ENCODE results near the gene CDK5RAP2.

CDK5RAP2 gene

DNA sequence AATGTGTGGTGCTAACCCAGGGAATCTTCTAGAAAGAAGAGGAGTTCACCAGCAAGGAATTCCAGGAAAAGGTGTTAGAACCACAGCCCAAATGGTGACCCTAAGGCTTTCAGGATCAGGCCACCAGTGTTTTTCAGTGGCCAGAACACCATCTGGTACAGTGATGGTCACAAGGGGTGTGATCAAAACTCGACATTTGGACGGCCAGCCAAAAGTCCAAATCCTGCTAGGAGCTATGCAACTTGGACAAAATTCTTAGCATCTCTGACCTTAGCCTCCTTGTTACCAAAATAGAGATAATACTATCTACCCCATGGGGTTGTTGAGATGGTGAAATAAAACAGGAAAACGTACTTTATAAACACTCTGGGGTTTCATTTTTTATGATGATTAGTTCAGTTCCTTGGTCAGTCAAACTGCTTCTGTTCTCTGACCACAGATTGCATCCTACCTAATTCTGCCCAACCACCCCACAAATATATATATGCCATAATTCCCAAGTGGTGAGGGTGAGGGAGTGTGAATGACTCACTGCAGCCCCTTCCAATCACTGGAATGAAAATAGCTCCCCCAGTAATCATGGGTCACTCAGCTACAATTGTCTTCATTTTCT, 210.3 kb downstream of the CDK5RAP2 start:
- Histone ChIP-seq H3F3A (ENCODE audit: low read depth) (no peaks in the 10 kb centered on the region), H3K79me2 (ENCODE audit: insufficient read depth, low read length) (no peaks in the 10 kb centered on the region), H3K4me1 (ENCODE audit: insufficient read depth, low read length, poor library complexity, severe bottlenecking) (no peaks in the 10 kb centered on the region), H3K9me3 (ENCODE audit: insufficient read depth, low read depth, low read length) (no peaks in the 10 kb centered on the region), H3K4me2 (ENCODE audit: low read depth, low read length, poor library complexity, severe bottlenecking) (no peak overlapping the region), H2AFZ (ENCODE audit: low read length) (no peak overlapping the region), H3K27me3 (ENCODE audit: insufficient read depth, low read length, poor library complexity, severe bottlenecking) (no peaks in the 10 kb centered on the region), H4K20me1 (ENCODE audit: insufficient read depth, low read length, poor library complexity, severe bottlenecking) (no peaks in the 10 kb centered on the region), H3K9me2 (replicated peaks; ENCODE audit: low read depth, low read length) (no peaks in the 10 kb centered on the region), H3K9ac (ENCODE audit: low read depth, low read length, poor library complexity, severe bottlenecking) (no peak overlapping the region), H3K4me3 (ENCODE audit: low read length, poor library complexity, severe bottlenecking) (no peak overlapping the region), H3K36me3 (ENCODE audit: insufficient read depth, low read length) (no peaks in the 10 kb centered on the region)
- TF ChIP-seq, protein P1, sequence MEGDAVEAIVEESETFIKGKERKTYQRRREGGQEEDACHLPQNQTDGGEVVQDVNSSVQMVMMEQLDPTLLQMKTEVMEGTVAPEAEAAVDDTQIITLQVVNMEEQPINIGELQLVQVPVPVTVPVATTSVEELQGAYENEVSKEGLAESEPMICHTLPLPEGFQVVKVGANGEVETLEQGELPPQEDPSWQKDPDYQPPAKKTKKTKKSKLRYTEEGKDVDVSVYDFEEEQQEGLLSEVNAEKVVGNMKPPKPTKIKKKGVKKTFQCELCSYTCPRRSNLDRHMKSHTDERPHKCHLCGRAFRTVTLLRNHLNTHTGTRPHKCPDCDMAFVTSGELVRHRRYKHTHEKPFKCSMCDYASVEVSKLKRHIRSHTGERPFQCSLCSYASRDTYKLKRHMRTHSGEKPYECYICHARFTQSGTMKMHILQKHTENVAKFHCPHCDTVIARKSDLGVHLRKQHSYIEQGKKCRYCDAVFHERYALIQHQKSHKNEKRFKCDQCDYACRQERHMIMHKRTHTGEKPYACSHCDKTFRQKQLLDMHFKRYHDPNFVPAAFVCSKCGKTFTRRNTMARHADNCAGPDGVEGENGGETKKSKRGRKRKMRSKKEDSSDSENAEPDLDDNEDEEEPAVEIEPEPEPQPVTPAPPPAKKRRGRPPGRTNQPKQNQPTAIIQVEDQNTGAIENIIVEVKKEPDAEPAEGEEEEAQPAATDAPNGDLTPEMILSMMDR (conservative IDR thresholded peaks at IDR 0.05; ENCODE audit: low read length) = no peak
- TF ChIP-seq EZH2phosphoT487 (IDR thresholded peaks at IDR 0.05; ENCODE audit: borderline replicate concordance) = no peak

DNA sequence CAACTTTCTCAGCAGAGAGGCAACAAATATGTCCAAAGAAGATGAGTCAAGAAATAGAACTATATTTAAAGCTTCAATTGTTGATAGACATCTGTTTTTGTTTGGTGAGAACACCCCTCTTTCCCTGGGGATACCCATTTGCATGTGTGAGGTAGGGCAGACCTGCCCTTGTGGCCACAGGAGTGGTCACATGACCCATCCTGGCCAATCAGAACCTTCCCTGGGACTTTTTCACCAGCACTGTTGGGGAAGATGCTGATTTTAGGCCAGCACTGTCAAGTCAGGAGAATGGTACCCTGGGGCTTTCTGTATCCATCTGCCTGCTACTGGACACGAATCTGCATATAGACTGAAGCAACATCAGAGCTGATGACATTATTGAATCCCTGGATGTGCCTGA, 211.2 kb downstream of the CDK5RAP2 start:
- Histone ChIP-seq H3F3A (ENCODE audit: low read depth) (no peaks in the 10 kb centered on the region), H3K9me2 (replicated peaks; ENCODE audit: low read depth, low read length) (no peaks in the 10 kb centered on the region), H3K4me2 (ENCODE audit: low read depth, low read length, poor library complexity, severe bottlenecking) (no peak overlapping the region), H3K79me2 (ENCODE audit: insufficient read depth, low read length) (no peaks in the 10 kb centered on the region), H3K9me3 (ENCODE audit: insufficient read depth, low read depth, low read length) (no peaks in the 10 kb centered on the region), H4K20me1 (ENCODE audit: insufficient read depth, low read length, poor library complexity, severe bottlenecking) (no peaks in the 10 kb centered on the region), H3K4me1 (ENCODE audit: insufficient read depth, low read length, poor library complexity, severe bottlenecking) (no peaks in the 10 kb centered on the region), H3K36me3 (ENCODE audit: insufficient read depth, low read length) (no peaks in the 10 kb centered on the region), H3K9ac (ENCODE audit: low read depth, low read length, poor library complexity, severe bottlenecking) (no peak overlapping the region), H3K4me3 (ENCODE audit: low read length, poor library complexity, severe bottlenecking) (no peak overlapping the region), H2AFZ (ENCODE audit: low read length) (no peak overlapping the region), H3K27me3 (ENCODE audit: insufficient read depth, low read length, poor library complexity, severe bottlenecking) (no peaks in the 10 kb centered on the region)
- TF ChIP-seq, protein P1 (conservative IDR thresholded peaks at IDR 0.05; ENCODE audit: low read length) = no peak
- TF ChIP-seq EZH2phosphoT487 (IDR thresholded peaks at IDR 0.05; ENCODE audit: borderline replicate concordance) = no peak

DNA sequence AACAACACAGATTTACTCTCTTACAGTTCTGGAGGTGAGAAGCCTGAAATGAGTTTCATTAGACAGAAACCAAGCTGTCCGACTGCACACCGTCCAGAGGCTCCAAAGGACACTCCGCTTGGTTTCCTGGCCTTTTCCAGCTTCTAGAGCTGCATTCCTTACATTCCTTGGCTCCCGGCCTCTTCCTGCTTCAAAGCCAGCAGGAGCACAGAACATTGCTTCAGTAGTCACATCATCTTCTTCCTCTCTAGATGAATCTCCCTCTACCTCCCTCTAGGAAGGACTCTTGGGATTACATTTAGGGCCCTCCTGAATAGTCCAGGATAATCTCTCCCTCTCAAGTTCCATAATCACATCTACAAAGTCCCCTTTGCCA, 213.3 kb downstream of the CDK5RAP2 start:
- H3K79me2 ChIP-seq (ENCODE audit: insufficient read depth, low read length) = no peaks in the 10 kb centered on the region
- no peak overlapping the region for H3K4me2 ChIP-seq (ENCODE audit: low read depth, low read length, poor library complexity, severe bottlenecking)
- no peaks in the 10 kb centered on the region for H3K9me3 ChIP-seq (ENCODE audit: insufficient read depth, low read depth, low read length)
- H2AFZ ChIP-seq (ENCODE audit: low read length) = no peak overlapping the region
- no peaks in the 10 kb centered on the region for H3K4me1 ChIP-seq (ENCODE audit: insufficient read depth, low read length, poor library complexity, severe bottlenecking)
- TF ChIP-seq EZH2phosphoT487 (IDR thresholded peaks at IDR 0.05; ENCODE audit: borderline replicate concordance) = no peak
- TF ChIP-seq, protein P1 (conservative IDR thresholded peaks at IDR 0.05; ENCODE audit: low read length) = no peak
- no peaks in the 10 kb centered on the region for H3K36me3 ChIP-seq (ENCODE audit: insufficient read depth, low read length)
- H3K9me2 ChIP-seq (replicated peaks; ENCODE audit: low read depth, low read length) = no peaks in the 10 kb centered on the region
- no peak overlapping the region for H3K4me3 ChIP-seq (ENCODE audit: low read length, poor library complexity, severe bottlenecking)
- H3K9ac ChIP-seq (ENCODE audit: low read depth, low read length, poor library complexity, severe bottlenecking) = no peak overlapping the region
- no peaks in the 10 kb centered on the region for H3K27me3 ChIP-seq (ENCODE audit: insufficient read depth, low read length, poor library complexity, severe bottlenecking)
- H4K20me1 ChIP-seq (ENCODE audit: insufficient read depth, low read length, poor library complexity, severe bottlenecking) = no peaks in the 10 kb centered on the region
- H3F3A ChIP-seq (ENCODE audit: low read depth) = no peaks in the 10 kb centered on the region
